ENCODE data around the gene PRKCE. TPM values are rescaled to one million over a fixed set of nuclear protein-coding genes. Genes with fewer than 3 reads are reported as not detected.

Gene PRKCE
- total and polyA plus RNA-seq, 3 experiments from 2014 or later: 3.1 to 9.6 (median 7.9) TPM

- Mint-ChIP-seq H3K27me3 (no peaks in the 10 kb centered on the region), H3K4me1 (no peaks in the 10 kb centered on the region), H3K9me3 (peaks cover 0 to 2% (median 0%) of the 10 kb centered on the region in 5 donors), H3K4me3 (no peak overlapping the region), H3K27ac (no peak overlapping the region), H3K36me3 (peaks cover 0 to 10% (median 6%) of the 10 kb centered on the region in 3 donors)
- Histone ChIP-seq H3K27ac (ENCODE audit: low read depth, low read length) (no peak overlapping the region), H3K4me3 (ENCODE audit: low read length) (no peak overlapping the region), H3K9me3 (ENCODE audit: low read length) (no peaks in the 10 kb centered on the region), H3K27me3 (ENCODE audit: insufficient read depth, low read length, poor library complexity, severe bottlenecking) (no peaks in the 10 kb centered on the region), H3K36me3 (ENCODE audit: insufficient read depth, low read length) (no peaks in the 10 kb centered on the region), H3K4me1 (ENCODE audit: insufficient read depth, low read length) (no peaks in the 10 kb centered on the region)
- no peak for DNase-seq
- ChIA-PET POLR2A (no interaction called here), CTCF (no interaction called here)
Observed at GRCh38 chr2:46029332-46029811, 377.9 kb downstream of the PRKCE start.

GRCh38 chr2:46030330-46030729, 378.9 kb downstream of the PRKCE start:
- H3K4me3 Mint-ChIP-seq: no peak overlapping the region
- no peak overlapping the region for H3K27ac ChIP-seq (ENCODE audit: low read depth, low read length)

GRCh38 chr2:46032161-46032813, 380.8 kb downstream of the PRKCE start:
- H3K4me3 Mint-ChIP-seq: no peak overlapping the region
- no peak overlapping the region for H3K4me3 ChIP-seq (ENCODE audit: low read length)
- peaks cover 0 to 2% (median 0%) of the 10 kb centered on the region in 5 donors for H3K9me3 Mint-ChIP-seq
- H3K27me3 Mint-ChIP-seq: no peaks in the 10 kb centered on the region
- DNase-seq: no peak
- ChIA-PET CTCF (no interaction called here), POLR2A (no interaction called here)
- H3K27me3 ChIP-seq (ENCODE audit: insufficient read depth, low read length, poor library complexity, severe bottlenecking): no peaks in the 10 kb centered on the region
- H3K9me3 ChIP-seq (ENCODE audit: low read length): no peaks in the 10 kb centered on the region
- H3K36me3 Mint-ChIP-seq: peaks cover 0 to 10% (median 7%) of the 10 kb centered on the region in 3 donors
- H3K36me3 ChIP-seq (ENCODE audit: insufficient read depth, low read length): no peaks in the 10 kb centered on the region
- H3K27ac ChIP-seq (ENCODE audit: low read depth, low read length): no peak overlapping the region
- no peaks in the 10 kb centered on the region for H3K4me1 ChIP-seq (ENCODE audit: insufficient read depth, low read length)
- H3K27ac Mint-ChIP-seq: no peak overlapping the region
- H3K4me1 Mint-ChIP-seq: no peaks in the 10 kb centered on the region

More at GRCh38 chr2:46030330-46030729, 378.9 kb downstream of the PRKCE start:
- Histone ChIP-seq H3K4me1 (ENCODE audit: insufficient read depth, low read length) (no peaks in the 10 kb centered on the region), H3K9me3 (ENCODE audit: low read length) (no peaks in the 10 kb centered on the region), H3K36me3 (ENCODE audit: insufficient read depth, low read length) (no peaks in the 10 kb centered on the region), H3K4me3 (ENCODE audit: low read length) (no peak overlapping the region), H3K27me3 (ENCODE audit: insufficient read depth, low read length, poor library complexity, severe bottlenecking) (no peaks in the 10 kb centered on the region)
- POLR2A ChIA-PET: no interaction called here
- H3K4me1 Mint-ChIP-seq: no peaks in the 10 kb centered on the region
- DNase-seq: no peak
- no peaks in the 10 kb centered on the region for H3K27me3 Mint-ChIP-seq
- CTCF ChIA-PET: no interaction called here
- peaks cover 0 to 2% (median 0%) of the 10 kb centered on the region in 5 donors for H3K9me3 Mint-ChIP-seq
- H3K36me3 Mint-ChIP-seq: peaks cover 0 to 7% (median 6%) of the 10 kb centered on the region in 3 donors
- no peak overlapping the region for H3K27ac Mint-ChIP-seq

GRCh38 chr2:46032996-46033395, 381.5 kb downstream of the PRKCE start:
- H3K27ac ChIP-seq (ENCODE audit: low read depth, low read length): no peak overlapping the region
- no peak overlapping the region for H3K27ac Mint-ChIP-seq
- no peaks in the 10 kb centered on the region for H3K27me3 Mint-ChIP-seq
- no peaks in the 10 kb centered on the region for H3K27me3 ChIP-seq (ENCODE audit: insufficient read depth, low read length, poor library complexity, severe bottlenecking)
- ChIA-PET POLR2A (no interaction called here), CTCF (no interaction called here)
- H3K4me3 ChIP-seq (ENCODE audit: low read length): no peak overlapping the region
- peaks cover 0 to 10% (median 5%) of the 10 kb centered on the region in 3 donors for H3K36me3 Mint-ChIP-seq
- DNase-seq: no peak
- H3K36me3 ChIP-seq (ENCODE audit: insufficient read depth, low read length): no peaks in the 10 kb centered on the region
- no peak overlapping the region for H3K4me3 Mint-ChIP-seq
- H3K4me1 Mint-ChIP-seq: no peaks in the 10 kb centered on the region
- no peaks in the 10 kb centered on the region for H3K4me1 ChIP-seq (ENCODE audit: insufficient read depth, low read length)
- H3K9me3 ChIP-seq (ENCODE audit: low read length): no peaks in the 10 kb centered on the region
- H3K9me3 Mint-ChIP-seq: peaks cover 0 to 2% (median 0%) of the 10 kb centered on the region in 5 donors

GRCh38 chr2:46034535-46034934, 383.1 kb downstream of the PRKCE start:
- no peak overlapping the region for H3K4me3 Mint-ChIP-seq

GRCh38 chr2:46036929-46037328, 385.5 kb downstream of the PRKCE start:
- H3K27me3 ChIP-seq (ENCODE audit: insufficient read depth, low read length, poor library complexity, severe bottlenecking): no peaks in the 10 kb centered on the region
- H3K36me3 Mint-ChIP-seq: peaks cover 0 to 10% (median 2%) of the 10 kb centered on the region in 3 donors
- H3K9me3 Mint-ChIP-seq: no peaks in the 10 kb centered on the region
- H3K4me1 ChIP-seq (ENCODE audit: insufficient read depth, low read length): no peaks in the 10 kb centered on the region
- ChIA-PET CTCF (no interaction called here), POLR2A (no interaction called here)
- no peak for DNase-seq
- no peaks in the 10 kb centered on the region for H3K27me3 Mint-ChIP-seq
- no peak overlapping the region for H3K4me3 Mint-ChIP-seq
- H3K4me3 ChIP-seq (ENCODE audit: low read length): no peak overlapping the region
- H3K36me3 ChIP-seq (ENCODE audit: insufficient read depth, low read length): no peaks in the 10 kb centered on the region
- no peaks in the 10 kb centered on the region for H3K9me3 ChIP-seq (ENCODE audit: low read length)
- no peak overlapping the region for H3K27ac Mint-ChIP-seq
- H3K4me1 Mint-ChIP-seq: no peaks in the 10 kb centered on the region
- H3K27ac ChIP-seq (ENCODE audit: low read depth, low read length): no peak overlapping the region

More at GRCh38 chr2:46034535-46034934, 383.1 kb downstream of the PRKCE start:
- H3K36me3 Mint-ChIP-seq: peaks cover 0 to 10% (median 2%) of the 10 kb centered on the region in 3 donors
- H3K4me1 Mint-ChIP-seq: no peaks in the 10 kb centered on the region
- Histone ChIP-seq H3K27ac (ENCODE audit: low read depth, low read length) (no peak overlapping the region), H3K4me1 (ENCODE audit: insufficient read depth, low read length) (no peaks in the 10 kb centered on the region), H3K36me3 (ENCODE audit: insufficient read depth, low read length) (no peaks in the 10 kb centered on the region), H3K9me3 (ENCODE audit: low read length) (no peaks in the 10 kb centered on the region), H3K4me3 (ENCODE audit: low read length) (no peak overlapping the region), H3K27me3 (ENCODE audit: insufficient read depth, low read length, poor library complexity, severe bottlenecking) (no peaks in the 10 kb centered on the region)
- no peaks in the 10 kb centered on the region for H3K9me3 Mint-ChIP-seq
- ChIA-PET POLR2A (no interaction called here), CTCF (no interaction called here)
- no peak for DNase-seq
- H3K27me3 Mint-ChIP-seq: no peaks in the 10 kb centered on the region
- no peak overlapping the region for H3K27ac Mint-ChIP-seq

DNA sequence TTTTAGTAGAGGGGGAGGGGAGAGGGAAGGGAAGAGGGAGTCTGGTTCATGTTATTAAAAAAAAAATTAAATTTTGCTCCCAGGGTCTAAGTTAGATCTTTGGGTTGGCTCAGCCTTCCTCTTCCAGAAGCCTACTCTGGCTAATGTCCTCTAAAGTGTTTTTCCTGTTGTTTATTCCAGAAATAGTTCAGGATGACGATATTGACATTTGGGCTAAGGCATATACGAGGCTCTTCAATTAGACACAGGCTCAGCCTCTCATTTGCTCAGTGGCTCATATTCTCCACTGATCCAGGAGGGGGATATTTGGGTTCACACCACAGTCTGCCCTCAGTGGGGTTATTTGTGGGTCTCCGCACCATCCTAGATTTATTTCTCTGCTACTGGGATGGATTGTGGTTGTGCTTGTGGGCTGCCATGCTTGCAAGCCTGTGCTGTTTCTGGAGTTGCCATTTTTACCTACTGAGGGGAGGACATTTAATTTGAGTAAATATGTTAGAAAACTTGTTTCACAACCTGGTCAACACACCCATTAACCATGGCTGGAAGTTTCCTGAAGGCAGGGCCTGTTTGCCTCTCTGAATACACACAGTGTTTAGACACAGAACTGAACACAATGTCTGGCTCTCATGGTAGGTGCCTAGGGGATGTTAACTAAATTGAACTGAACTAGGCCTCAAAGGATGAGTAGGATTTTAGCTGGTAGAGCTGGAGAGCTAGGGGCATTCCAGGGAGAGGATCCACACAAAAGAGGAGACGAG, 388.2 kb downstream of the PRKCE start:
- H3K27ac Mint-ChIP-seq: no peak overlapping the region
- peaks cover 0 to 9% (median 0%) of the 10 kb centered on the region in 3 donors for H3K36me3 Mint-ChIP-seq
- H3K27me3 ChIP-seq (ENCODE audit: insufficient read depth, low read length, poor library complexity, severe bottlenecking): no peaks in the 10 kb centered on the region
- H3K4me1 ChIP-seq (ENCODE audit: insufficient read depth, low read length): no peaks in the 10 kb centered on the region
- no peaks in the 10 kb centered on the region for H3K9me3 ChIP-seq (ENCODE audit: low read length)
- H3K4me1 Mint-ChIP-seq: no peaks in the 10 kb centered on the region
- no peaks in the 10 kb centered on the region for H3K27me3 Mint-ChIP-seq
- H3K4me3 Mint-ChIP-seq: no peak overlapping the region
- CTCF ChIA-PET: no interaction called here
- DNase-seq: no peak
- H3K36me3 ChIP-seq (ENCODE audit: insufficient read depth, low read length): no peaks in the 10 kb centered on the region
- H3K4me3 ChIP-seq (ENCODE audit: low read length): no peak overlapping the region
- POLR2A ChIA-PET: no interaction called here
- no peak overlapping the region for H3K27ac ChIP-seq (ENCODE audit: low read depth, low read length)
- no peaks in the 10 kb centered on the region for H3K9me3 Mint-ChIP-seq

- CTCF ChIA-PET: no interaction called here
- no peaks in the 10 kb centered on the region for H3K36me3 ChIP-seq (ENCODE audit: insufficient read depth, low read length)
- POLR2A ChIA-PET: no interaction called here
- no peak overlapping the region for H3K27ac ChIP-seq (ENCODE audit: low read depth, low read length)
- Mint-ChIP-seq H3K9me3 (no peaks in the 10 kb centered on the region), H3K36me3 (peaks cover 0 to 9% (median 0%) of the 10 kb centered on the region in 3 donors), H3K27ac (no peak overlapping the region), H3K27me3 (no peaks in the 10 kb centered on the region), H3K4me1 (no peaks in the 10 kb centered on the region), H3K4me3 (no peak overlapping the region)
- no peak for DNase-seq
- H3K27me3 ChIP-seq (ENCODE audit: insufficient read depth, low read length, poor library complexity, severe bottlenecking): no peaks in the 10 kb centered on the region
- no peak overlapping the region for H3K4me3 ChIP-seq (ENCODE audit: low read length)
- no peaks in the 10 kb centered on the region for H3K9me3 ChIP-seq (ENCODE audit: low read length)
- no peaks in the 10 kb centered on the region for H3K4me1 ChIP-seq (ENCODE audit: insufficient read depth, low read length)
Observed at GRCh38 chr2:46040563-46041155, 389.2 kb downstream of the PRKCE start.
